NCI-H2029 (cell line): ENCODE measurements around the gene ATPAF1.

Experiments used
- DNase-seq: peaks from one replicate; lab custom pipeline; 2025; lab: John Stamatoyannopoulos, UW

The ATPAF1 gene

GRCh38 chr1:46587069-46587468 is 81.1 kb downstream of the ATPAF1 start:
- DNase-seq = no peak

GRCh38 chr1:46585312-46585938 is 82.7 kb downstream of the ATPAF1 start:
- no peak for DNase-seq

- no peak for DNase-seq
Measured at GRCh38 chr1:46583494-46583893, 84.7 kb downstream of the ATPAF1 start.

GRCh38 chr1:46582972-46583371 is 85.2 kb downstream of the ATPAF1 start:
- no peak for DNase-seq
